NCI-H1930 (cell line): ENCODE results near the gene PIGQ.
A peak's percentile ranks its signal among the peaks of the same experiment; 100 is the strongest.

Experiments used
- DNase-seq, 2 experiments: peaks; one replicate each; lab custom pipeline; 2025; lab: John Stamatoyannopoulos, UW

Gene PIGQ

GRCh38 chr16:569445-570254, at the start of gene PIGQ:
TSS of gene PIGQ (plus strand) at chr16:569968. CDS start at chr16:574075, 4,107 bp downstream.
- peak in 1 of 2 experiments; percentile 65 for DNase-seq

GRCh38 chr16:520847-521246, 48.9 kb upstream of the PIGQ start:
- DNase-seq: no peak

DNA sequence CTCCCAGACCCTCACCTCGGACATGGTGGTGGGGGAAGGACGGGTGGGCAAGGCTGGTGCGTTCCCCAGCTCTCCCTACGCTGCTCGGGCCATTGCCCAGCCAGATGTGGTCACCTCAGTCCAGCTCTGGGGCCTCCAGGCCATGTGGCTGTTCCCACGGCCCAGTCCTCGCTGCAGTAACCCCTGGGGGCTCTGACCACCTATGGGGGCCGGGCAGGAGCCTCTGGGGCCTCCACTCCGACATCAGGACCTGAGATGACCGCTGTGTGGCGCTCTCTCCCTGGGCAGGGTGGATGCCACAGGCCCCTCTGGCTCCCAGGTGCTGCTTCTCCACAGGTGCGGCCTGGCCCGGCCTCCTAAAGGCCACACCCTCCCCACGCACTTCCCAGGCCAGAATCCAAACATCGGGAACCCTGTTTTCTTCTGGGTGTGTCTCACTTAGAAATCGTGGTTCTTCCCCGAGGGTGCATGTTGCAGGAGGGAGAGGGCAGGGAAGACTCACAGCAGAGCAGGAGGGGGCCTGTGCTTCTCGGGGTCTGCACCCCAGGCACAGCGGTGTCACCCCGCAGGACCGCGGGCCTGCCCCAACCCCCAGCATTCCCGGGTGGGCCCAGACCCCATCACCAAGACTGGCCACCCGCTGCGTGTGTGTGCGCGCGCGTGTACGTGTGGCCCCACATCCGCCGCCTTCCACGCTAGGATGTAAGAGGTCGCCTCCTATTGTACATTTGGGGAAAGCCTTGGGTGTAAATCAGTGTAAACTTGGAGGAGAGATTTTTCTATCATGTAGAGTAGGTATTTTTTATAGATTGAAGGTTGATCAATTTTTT, 48.2 kb upstream of the PIGQ start:
- no peak for DNase-seq

GRCh38 chr16:522320-523096, 47.3 kb upstream of the PIGQ start:
- DNase-seq: no peak

DNA sequence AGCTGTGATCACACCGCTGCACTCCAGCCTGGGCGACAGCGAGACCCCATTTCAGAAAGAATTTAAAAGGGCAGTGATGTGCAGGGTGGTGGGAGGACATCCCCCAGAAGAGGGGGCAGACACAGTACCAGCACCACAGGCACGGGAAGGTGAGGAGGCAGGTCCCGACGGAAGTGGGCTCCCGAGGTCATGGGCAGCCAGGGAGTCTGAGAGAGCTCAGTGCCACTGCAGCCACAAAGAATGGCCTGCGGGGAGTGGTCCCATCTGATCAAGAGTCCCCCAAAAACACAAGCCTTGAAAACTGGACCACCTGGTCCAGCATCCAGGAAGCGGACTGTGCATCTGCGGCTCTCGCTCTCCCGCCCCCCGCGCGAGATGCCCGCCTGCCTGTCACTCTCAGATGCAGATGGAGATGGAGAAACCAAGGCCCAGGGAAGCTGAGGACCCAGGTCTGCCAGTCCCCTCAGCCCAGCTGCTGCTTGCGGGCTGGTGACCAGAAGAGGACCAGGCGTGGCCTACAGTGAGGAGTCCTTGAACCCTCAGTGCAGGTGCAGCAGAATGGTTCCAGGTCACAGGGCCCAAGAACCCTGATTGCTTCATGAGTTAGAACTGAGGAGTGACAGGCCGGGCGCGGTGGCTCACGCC, 46.5 kb upstream of the PIGQ start:
- no peak for DNase-seq

DNA sequence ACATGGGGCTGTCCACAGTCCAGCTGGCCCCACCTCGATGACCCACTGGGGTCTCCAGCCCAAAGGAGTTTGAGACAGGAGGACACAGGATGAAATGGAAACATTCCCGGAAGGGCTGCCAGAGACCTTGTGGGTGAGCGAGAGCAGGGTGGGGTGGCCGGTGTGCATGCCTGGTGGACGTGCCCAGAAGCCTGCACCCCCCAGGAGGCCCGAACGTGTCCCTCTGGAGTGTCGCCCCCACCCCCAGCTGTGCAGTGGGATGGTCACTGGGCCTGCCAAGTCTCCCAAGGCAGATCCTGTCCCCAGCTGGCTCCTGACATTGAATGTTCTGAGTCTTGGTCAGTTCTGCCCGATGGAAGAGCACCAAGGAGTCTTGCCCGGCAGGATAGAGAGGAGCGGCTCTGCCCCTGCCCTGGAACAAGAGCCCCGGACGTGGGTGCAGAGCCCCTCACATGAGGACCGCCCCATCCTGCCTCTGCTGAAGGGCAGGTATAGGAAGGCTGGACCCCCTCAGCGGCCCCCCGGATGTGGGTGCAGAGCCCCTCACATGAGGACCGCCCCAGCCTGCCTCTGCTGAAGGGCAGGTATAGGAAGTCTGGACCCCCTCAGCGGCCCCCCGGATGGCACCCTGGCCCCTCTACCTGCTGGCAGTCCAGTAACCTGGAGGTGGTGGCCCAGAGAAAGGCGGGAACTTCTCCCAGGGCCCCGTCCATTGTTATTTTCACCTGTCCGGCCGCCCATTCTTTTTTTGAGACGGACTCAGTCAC, 45.3 kb upstream of the PIGQ start:
- no peak for DNase-seq

- no peak for DNase-seq
Measured at GRCh38 chr16:525123-525519, 44.6 kb upstream of the PIGQ start.

DNA sequence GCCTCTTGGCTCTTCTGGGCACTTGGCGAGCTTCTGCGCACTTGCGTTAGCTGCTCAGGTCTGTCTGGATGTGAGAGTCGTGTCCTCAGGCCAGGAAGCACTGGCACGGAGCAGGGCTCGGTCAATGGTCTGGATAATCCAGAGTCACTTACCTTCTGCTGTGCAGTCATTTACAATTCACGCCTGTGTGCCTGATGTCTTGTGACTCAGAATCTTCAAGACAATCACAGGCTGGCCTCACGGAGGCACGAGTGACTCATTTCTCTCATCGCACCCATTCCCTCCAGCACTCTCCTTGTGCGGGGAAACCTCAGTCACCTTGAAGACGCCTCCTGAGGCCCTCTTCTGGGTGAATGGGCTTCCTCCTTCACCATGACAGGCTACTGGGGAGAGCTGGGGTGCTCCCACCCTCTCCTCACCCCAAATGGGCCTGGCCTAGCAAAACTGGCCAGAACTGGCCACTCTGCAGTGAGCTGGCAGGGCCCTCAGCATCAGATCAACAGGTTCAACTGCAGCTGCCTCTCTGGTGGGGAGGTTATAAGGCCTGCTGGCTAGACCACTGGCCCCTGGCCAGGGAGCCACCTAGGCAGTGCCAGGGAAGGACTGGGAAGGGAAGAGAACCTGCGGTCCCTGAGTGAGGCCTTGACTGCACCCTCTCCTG, 44.1 kb upstream of the PIGQ start:
- DNase-seq: no peak

DNA sequence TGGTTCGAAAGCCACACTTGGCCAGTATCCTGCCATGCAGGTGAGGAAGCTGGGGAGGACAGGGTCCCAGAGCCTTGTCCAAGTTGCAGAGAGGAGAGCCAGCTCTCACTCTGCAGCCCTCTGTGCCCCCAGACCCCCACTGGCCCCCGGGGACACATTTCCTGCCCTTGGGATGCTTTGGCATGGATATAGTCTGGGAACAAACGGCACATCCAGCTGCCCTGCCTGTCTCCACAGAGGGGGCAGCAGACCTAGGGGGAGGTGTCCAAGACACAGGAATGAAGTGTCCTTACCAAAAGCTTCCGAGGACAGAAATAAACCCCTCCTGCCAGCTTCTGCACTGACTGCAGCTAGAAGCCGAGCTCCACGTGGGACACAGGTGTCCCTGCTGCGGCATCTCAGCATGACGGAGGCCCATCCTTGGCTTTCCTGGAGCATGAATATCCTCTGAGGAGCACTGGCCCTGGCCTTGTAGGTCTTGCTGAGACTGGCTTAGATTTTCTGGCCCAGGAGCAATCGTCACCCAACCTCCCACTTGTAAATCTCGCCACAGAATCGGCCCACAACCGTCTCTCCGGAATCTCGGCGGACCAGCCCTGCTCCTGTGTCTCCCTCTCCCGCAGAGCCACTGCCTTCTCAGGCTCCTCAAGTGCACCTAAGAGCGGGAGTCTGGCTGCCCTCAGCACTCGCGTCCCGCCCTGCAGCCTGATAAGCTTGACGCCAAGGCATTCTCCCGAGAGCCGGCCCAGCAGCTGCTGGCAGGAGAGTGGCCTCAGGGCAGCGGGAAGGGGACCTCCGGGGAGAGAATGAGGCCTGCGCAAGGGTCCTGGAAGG, 43.4 kb upstream of the PIGQ start:
- no peak for DNase-seq

GRCh38 chr16:527015-527903, 42.5 kb upstream of the PIGQ start, which contains the start of gene CAPN15:
TSS of gene CAPN15 (plus strand) at chr16:527712. CDS start at chr16:546839, 19,127 bp downstream.
- DNase-seq: peak; percentile 82 to 97

DNA sequence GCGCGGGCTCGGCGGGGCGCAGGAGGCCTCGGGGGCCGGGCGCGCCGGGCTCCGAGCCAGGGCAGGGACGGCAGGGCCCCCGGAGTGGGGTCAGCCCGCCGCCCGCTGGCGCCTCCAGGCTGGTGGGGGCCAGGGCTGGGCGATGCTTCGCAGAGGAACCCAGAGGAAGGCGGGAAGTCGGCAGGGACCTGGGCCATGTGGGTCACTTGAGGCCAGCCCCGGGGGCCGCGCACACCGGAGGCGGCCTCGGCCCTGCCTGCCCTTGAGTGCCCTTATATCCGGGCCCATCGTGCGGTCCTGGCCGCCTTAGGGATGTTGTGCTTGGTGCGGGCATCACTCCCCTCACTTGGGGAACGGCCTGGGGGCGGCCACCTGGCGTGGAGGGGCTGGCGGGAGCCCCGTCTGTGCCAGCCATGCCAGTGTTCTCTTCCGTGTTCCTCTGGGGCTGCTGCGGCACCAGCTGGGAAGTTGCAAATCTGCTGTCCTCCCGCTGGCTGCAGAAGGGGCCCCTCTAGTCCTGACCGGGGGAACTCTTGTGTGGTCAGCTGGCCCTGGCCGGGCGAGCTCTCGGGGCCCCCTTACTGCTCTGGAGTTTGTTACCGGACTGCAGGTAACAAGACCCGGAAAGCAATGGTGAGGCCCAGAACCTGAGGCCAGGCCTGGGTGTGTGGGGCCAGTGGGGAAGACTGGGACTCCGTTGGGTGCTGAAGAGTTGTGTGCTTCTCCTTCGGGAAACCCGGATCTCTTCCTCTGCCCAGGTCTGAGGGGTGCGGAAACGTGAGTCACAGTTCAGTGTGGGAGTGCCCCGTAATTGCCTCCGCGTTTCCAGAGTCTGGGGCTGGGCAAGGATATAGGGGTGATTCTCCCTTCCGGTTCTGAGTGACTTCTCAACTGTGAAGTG, 41.4 kb upstream of the PIGQ start:
- DNase-seq: no peak

GRCh38 chr16:529012-529575, 40.7 kb upstream of the PIGQ start:
- DNase-seq: no peak

DNA sequence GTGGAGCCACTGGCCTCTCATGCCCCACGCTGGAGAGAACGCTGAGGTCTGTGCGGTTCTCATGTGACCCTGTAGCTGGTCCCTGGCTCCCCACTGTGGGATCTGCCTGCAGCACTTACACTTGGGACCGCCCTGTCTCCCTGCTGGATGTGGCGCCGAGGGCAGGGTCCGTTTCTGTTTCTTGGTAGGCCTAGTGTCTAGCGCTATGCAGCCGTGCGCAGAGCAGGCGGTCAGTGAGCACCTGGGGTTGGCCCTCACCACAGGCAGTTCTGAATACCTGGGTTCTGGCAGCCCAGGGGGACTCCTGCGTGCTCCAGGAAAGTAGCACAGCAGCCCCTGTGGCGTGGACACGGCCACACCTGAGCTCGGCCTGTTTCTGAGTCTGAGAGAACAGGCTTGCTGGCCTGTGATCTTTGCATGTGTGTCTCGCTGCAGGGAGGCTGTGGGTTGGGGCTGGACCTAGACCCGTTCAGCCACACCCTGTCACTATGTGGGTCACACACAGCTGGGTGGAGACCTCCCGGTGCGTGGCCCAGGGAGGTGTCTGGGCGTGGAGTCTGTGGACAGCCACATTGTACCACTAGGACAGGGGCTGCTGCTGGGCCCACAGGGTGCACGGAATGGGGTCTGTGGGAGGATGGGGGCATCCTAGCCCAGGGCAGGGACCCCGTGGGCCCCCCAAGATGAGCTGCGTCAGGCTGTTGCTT, 39.5 kb upstream of the PIGQ start:
- no peak for DNase-seq

GRCh38 chr16:531494-532125, 38.2 kb upstream of the PIGQ start:
- no peak for DNase-seq

DNA sequence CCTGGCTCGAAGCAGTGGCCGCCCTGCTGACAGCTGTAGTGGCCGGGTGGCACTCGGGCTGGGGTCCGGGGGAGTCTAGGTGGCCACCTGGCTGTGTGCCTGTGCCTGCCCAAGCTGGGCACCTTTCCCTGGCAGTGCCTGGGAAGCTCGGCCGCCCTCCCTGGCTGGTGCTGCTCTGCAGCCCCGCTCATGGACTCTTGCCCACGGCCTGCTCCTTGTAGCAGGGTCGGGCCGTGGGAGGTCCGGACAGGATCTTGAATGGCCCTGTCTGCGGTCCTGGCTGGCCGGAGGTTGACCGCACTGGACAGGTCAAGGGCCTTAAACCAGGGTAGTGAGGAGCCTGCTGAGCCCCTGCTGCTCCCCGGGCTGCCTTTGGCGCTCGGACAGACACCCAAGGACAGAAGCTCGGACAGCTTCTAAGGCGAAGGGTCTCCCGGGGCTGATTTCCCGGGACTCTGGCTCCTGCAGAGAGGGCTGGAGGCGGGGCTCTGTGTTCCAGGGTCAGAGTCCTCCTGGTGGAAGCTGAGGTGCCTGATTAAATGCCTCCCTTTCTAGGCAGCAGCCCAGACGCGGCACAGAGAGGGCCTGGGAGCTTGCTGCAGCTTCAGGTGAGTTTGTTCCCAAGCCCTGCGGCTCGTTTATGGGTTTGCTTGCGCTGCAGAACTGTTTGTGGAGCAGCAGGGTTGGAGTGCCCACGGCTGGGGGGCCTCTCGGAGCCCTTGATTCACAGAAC, 36.2 kb upstream of the PIGQ start:
- no peak for DNase-seq
